Activated naive CD8-positive, alpha-beta T cell treated with anti-CD3 and anti-CD28 coated beads for 36 hours (primary cell): ENCODE data around the gene LIMCH1. TPM values are rescaled to one million over a fixed set of nuclear protein-coding genes. Genes with fewer than 3 reads are reported as not detected.
A peak's percentile ranks its signal among the peaks of the same experiment; 100 is the strongest.

Experiments
- DNase-seq: peaks from one replicate; pipeline ENCODE4 v3.0.0; 2021
- H3K27ac Mint-ChIP-seq: one replicate; pipeline ENCODE4 v1.8.0; 2022; ENCODE audit warnings: mild to moderate bottlenecking, moderate library complexity, mixed read lengths
- H3K27me3 Mint-ChIP-seq: one replicate; pipeline ENCODE4 v1.8.0; 2022; ENCODE audit warnings: mild to moderate bottlenecking, mixed read lengths
- H3K36me3 Mint-ChIP-seq: one replicate; pipeline ENCODE4 v1.8.0; 2021; ENCODE audit warnings: mild to moderate bottlenecking, mixed read lengths
- H3K4me1 Mint-ChIP-seq: one replicate; pipeline ENCODE4 v1.8.0; 2021; ENCODE audit warnings: mixed read lengths
- H3K4me3 Mint-ChIP-seq: one replicate; pipeline ENCODE4 v1.8.0; 2022; ENCODE audit warnings: mild to moderate bottlenecking, moderate library complexity, mixed read lengths
- H3K9me3 Mint-ChIP-seq: one replicate; pipeline ENCODE4 v1.8.0; 2022; ENCODE audit warnings: mixed read lengths
- total RNA-seq, 2 experiments: library from RNA; stranded (reverse); gene quantifications; one replicate each; pipeline ENCODE4 v1.2.3, GENCODE V29; 2021

The LIMCH1 gene
- total RNA-seq, 2 experiments from 2014 or later, result not detected

DNA sequence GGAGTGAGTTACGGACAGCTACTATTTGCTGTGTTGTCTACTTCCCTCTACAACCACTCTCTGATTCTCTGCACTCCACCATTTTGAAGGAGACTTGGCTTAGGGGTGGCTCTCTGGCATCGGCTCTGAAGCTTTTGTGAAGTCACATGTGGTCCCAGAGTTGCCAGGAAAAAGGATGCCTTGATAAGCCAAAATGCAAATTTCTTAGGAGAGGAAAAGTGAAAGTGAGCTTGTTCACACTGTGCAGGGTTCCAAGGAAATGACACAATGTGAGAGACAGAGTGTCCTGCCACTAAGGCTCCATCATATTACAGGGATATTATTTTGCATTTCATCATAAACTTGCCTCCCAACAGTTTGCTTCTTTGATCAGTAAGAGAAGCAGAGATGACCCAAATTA, 203.4 kb downstream of the LIMCH1 start:
- DNase-seq, result no peak
- H3K9me3 Mint-ChIP-seq, result peaks cover 3% of the 10 kb centered on the region
- peaks cover 4% of the 10 kb centered on the region for H3K36me3 Mint-ChIP-seq
- H3K4me1 Mint-ChIP-seq, result no peaks in the 10 kb centered on the region
- H3K27ac Mint-ChIP-seq, result no peak overlapping the region
- no peak overlapping the region for H3K4me3 Mint-ChIP-seq
- peaks cover 42% of the 10 kb centered on the region for H3K27me3 Mint-ChIP-seq

DNA sequence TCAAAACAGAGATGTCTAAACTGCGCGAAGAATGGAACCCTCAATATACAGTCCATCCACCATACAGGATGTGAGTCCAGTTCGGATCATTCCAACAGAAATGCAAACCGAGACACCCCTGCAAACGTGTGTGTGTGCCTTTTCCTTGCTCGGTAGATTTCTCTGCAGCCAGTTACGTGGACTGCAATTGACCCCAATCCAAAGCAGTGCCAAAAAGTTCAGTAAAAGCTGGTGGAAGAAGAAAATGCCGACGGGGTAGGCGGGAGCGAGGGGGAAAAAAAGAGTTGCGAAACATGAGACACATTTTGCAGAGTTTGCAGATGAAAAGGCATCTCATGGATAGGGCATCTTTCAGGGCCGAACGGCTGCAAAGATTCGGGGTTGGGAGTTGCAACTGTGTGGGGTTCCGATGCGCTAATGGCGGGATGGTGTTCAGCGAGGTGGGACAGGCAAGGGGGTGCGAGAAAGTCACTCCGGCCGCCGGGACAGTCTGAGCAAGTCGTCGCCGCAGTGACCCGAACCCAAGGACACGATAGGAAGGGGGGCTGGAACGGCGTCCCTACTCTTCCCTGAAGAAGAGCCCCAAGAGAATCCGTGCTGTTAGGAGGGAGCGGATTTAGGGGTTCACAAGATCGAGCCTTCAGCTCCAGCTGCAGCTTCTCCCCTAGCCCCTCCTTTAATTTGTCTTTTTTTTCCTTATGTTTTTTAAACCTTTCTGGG, 206.8 kb downstream of the LIMCH1 start:
- peaks cover 76% of the 10 kb centered on the region for H3K27me3 Mint-ChIP-seq
- peaks cover 4% of the 10 kb centered on the region for H3K4me1 Mint-ChIP-seq
- no peak for DNase-seq
- peaks cover 4% of the 10 kb centered on the region for H3K36me3 Mint-ChIP-seq
- H3K4me3 Mint-ChIP-seq, result no peak overlapping the region
- peaks cover 3% of the 10 kb centered on the region for H3K9me3 Mint-ChIP-seq
- no peak overlapping the region for H3K27ac Mint-ChIP-seq

DNA sequence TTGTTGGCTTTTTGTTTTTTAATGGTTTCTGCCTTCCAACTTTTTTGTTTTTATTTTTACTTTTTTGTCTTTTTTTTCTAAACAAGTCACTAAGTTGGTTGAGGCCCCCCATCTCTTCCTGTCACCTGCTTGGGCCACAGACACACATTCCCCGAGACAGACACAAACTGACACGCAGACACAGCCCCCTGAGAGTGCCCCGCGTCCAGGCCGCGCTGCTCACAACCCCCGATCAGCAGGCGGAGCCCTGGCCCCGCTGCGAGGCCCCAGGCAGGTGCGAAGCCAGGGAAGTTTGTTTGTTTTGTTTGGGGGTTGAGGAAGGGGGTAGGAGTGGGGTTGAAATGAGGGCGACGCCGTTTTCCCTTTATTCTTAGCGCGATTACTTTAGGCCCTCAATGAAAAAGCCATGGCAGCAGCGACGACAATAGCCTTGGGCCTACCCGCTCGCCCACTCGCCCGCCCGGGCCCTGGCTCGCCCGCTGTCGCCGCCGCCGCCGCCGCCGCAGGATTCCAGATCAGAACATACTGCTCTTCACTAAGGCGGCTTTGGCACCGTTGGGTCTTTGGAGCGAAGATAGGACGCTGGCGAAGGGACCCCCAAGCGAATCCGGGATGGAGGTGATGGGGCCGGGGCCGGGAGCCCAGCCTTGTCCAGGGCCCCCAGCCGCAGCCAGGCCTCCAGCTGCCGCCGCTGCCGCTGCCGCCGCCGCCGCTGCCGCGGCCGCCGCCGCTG, 207.5 kb downstream of the LIMCH1 start:
- Mint-ChIP-seq H3K27me3 (peaks cover 80% of the 10 kb centered on the region), H3K27ac (no peak overlapping the region), H3K4me3 (no peak overlapping the region), H3K4me1 (peaks cover 4% of the 10 kb centered on the region), H3K9me3 (peaks cover 3% of the 10 kb centered on the region), H3K36me3 (peaks cover 4% of the 10 kb centered on the region)
- DNase-seq, result no peak

DNA sequence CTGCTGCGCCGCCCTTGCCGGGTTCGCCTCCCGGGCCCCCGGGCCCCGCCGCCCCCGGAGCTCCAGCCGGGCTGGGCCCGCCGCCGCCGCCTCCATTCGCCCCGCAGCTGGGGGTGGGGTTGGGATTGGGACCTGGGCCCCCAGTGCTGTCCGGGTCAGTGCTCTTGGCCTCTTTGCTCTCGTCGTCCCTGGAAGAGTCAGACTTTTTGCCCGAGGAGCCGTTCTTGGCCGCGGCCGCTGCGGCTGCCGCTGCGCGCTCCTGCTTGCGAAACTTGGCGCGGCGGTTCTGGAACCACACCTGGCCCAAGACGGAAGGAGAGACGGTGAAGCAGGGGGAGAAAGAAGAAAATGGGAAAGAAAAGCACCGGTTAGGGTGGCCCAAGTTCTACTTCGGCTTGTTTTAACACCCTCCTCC, 208.1 kb downstream of the LIMCH1 start:
- no peak for DNase-seq
- Mint-ChIP-seq H3K36me3 (peaks cover 4% of the 10 kb centered on the region), H3K27me3 (peaks cover 81% of the 10 kb centered on the region), H3K4me1 (peaks cover 4% of the 10 kb centered on the region), H3K9me3 (peaks cover 3% of the 10 kb centered on the region), H3K4me3 (no peak overlapping the region), H3K27ac (no peak overlapping the region)

GRCh38 chr4:41746440-41747229, 208.7 kb downstream of the LIMCH1 start:
- DNase-seq, result no peak
- peaks cover 4% of the 10 kb centered on the region for H3K4me1 Mint-ChIP-seq
- peaks cover 86% of the 10 kb centered on the region for H3K27me3 Mint-ChIP-seq
- H3K27ac Mint-ChIP-seq, result no peak overlapping the region
- H3K4me3 Mint-ChIP-seq, result no peak overlapping the region
- peaks cover 3% of the 10 kb centered on the region for H3K9me3 Mint-ChIP-seq
- peaks cover 4% of the 10 kb centered on the region for H3K36me3 Mint-ChIP-seq

- Mint-ChIP-seq H3K9me3 (peaks cover 3% of the 10 kb centered on the region), H3K4me3 (no peak overlapping the region), H3K36me3 (peaks cover 4% of the 10 kb centered on the region), H3K27ac (peak overlapping the region; percentile 16), H3K4me1 (peaks cover 4% of the 10 kb centered on the region), H3K27me3 (peaks cover 94% of the 10 kb centered on the region)
- DNase-seq, result no peak
Observed at GRCh38 chr4:41747230-41748055, 209.5 kb downstream of the LIMCH1 start.

- peaks cover 4% of the 10 kb centered on the region for H3K4me1 Mint-ChIP-seq
- DNase-seq, result no peak
- peaks cover 4% of the 10 kb centered on the region for H3K36me3 Mint-ChIP-seq
- H3K27me3 Mint-ChIP-seq, result peaks cover 93% of the 10 kb centered on the region
- H3K9me3 Mint-ChIP-seq, result peaks cover 3% of the 10 kb centered on the region
- no peak overlapping the region for H3K4me3 Mint-ChIP-seq
- no peak overlapping the region for H3K27ac Mint-ChIP-seq
Observed at GRCh38 chr4:41748074-41748570, 210.2 kb downstream of the LIMCH1 start.

GRCh38 chr4:41748571-41749475, 210.9 kb downstream of the LIMCH1 start, which contains the start of gene PHOX2B:
TSS of gene PHOX2B (minus strand) at chr4:41748725. CDS start at chr4:41748610, 115 bp downstream.
- Mint-ChIP-seq H3K9me3 (peaks cover 3% of the 10 kb centered on the region), H3K36me3 (peaks cover 4% of the 10 kb centered on the region), H3K27ac (peak within 1 kb of the TSS; percentile 16), H3K27me3 (peaks cover 93% of the 10 kb centered on the region), H3K4me1 (peaks cover 4% of the 10 kb centered on the region), H3K4me3 (no peak within 1 kb of the TSS)
- DNase-seq, result no peak

DNA sequence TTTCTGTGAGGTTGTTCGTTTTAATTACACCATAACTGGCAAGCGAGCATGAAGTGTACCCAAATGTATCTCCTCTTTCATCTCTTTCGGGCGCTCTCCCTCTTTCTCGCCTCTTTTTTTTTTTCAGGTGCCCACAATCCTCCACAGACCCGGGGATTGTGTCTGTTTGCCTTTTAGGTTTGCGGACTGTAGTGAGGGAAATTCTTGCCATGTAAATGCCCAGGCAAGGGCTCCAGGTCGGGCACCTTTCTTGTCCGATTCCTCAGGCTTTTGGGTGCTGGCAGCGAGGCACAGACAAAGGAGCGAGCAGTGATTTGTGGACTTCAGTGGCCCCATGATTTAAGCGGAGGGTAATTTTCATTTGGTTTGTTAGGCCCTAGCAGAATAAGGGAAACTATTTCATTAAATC, 211.7 kb downstream of the LIMCH1 start:
- H3K9me3 Mint-ChIP-seq, result peaks cover 3% of the 10 kb centered on the region
- H3K27me3 Mint-ChIP-seq, result peaks cover 89% of the 10 kb centered on the region
- H3K4me1 Mint-ChIP-seq, result peaks cover 4% of the 10 kb centered on the region
- H3K4me3 Mint-ChIP-seq, result no peak overlapping the region
- DNase-seq, result no peak
- H3K36me3 Mint-ChIP-seq, result peaks cover under 1% of the 10 kb centered on the region
- H3K27ac Mint-ChIP-seq, result no peak overlapping the region

Other genes with a start within 250 kb of the LIMCH1 start
- gene PHOX2B, start 210.6 kb downstream of the LIMCH1 start, total RNA-seq, result not detected